Activated T-helper 1 cell treated with Interleukin-2 at 50 U/mL for 16 hours (primary cell): ENCODE results near the gene PTPRM.

Experiments
- DNase-seq: peaks from one replicate; pipeline ENCODE4 v3.0.0-alpha.2; 2020; ENCODE audit warnings: low read depth

Gene PTPRM

GRCh38 chr18:8286303-8286702, 719.2 kb downstream of the PTPRM start:
- no peak for DNase-seq

GRCh38 chr18:8287196-8287885, 720.2 kb downstream of the PTPRM start:
- no peak for DNase-seq

GRCh38 chr18:8288472-8289195, 721.5 kb downstream of the PTPRM start:
- no peak for DNase-seq

- no peak for DNase-seq
Measured at GRCh38 chr18:8290435-8290834, 723.3 kb downstream of the PTPRM start.

- DNase-seq, result no peak
Measured at GRCh38 chr18:8290913-8291312, 723.8 kb downstream of the PTPRM start.

GRCh38 chr18:8293184-8293583, 726.1 kb downstream of the PTPRM start:
- no peak for DNase-seq

GRCh38 chr18:8296886-8297616, 729.9 kb downstream of the PTPRM start:
- DNase-seq, result no peak

- no peak for DNase-seq
Measured at GRCh38 chr18:8298186-8298585, 731.1 kb downstream of the PTPRM start.

- no peak for DNase-seq
Measured at GRCh38 chr18:8299054-8299980, 732.2 kb downstream of the PTPRM start.

- no peak for DNase-seq
Measured at GRCh38 chr18:8300751-8301410, 733.8 kb downstream of the PTPRM start.

GRCh38 chr18:8301427-8302172, 734.5 kb downstream of the PTPRM start:
- DNase-seq, result no peak

- no peak for DNase-seq
Measured at GRCh38 chr18:8303151-8303755, 736.1 kb downstream of the PTPRM start.

- no peak for DNase-seq
Measured at GRCh38 chr18:8307960-8308359, 740.8 kb downstream of the PTPRM start.

- DNase-seq, result no peak
Measured at GRCh38 chr18:8313043-8313442, 745.9 kb downstream of the PTPRM start.

GRCh38 chr18:8314124-8314523, 747.0 kb downstream of the PTPRM start:
- no peak for DNase-seq

GRCh38 chr18:8319798-8320489, 752.8 kb downstream of the PTPRM start:
- DNase-seq, result no peak

GRCh38 chr18:8322486-8322885, 755.4 kb downstream of the PTPRM start:
- DNase-seq, result no peak

- no peak for DNase-seq
Measured at GRCh38 chr18:8324343-8325065, 757.4 kb downstream of the PTPRM start.
